NCI-H748 (cell line): ENCODE data around the gene GALNT16.
A peak's percentile ranks its signal among the peaks of the same experiment; 100 is the strongest.
"Not testable (repeated sequence)": the region's sequence is repeated elsewhere in the genome, so short reads cannot be mapped to it uniquely, and the experiment has no call there.

Source experiments
- DNase-seq: peaks from one replicate; lab custom pipeline; 2025; ENCODE audit not compliant: unreplicated experiment; lab: John Stamatoyannopoulos, UW

GALNT16 gene

DNA sequence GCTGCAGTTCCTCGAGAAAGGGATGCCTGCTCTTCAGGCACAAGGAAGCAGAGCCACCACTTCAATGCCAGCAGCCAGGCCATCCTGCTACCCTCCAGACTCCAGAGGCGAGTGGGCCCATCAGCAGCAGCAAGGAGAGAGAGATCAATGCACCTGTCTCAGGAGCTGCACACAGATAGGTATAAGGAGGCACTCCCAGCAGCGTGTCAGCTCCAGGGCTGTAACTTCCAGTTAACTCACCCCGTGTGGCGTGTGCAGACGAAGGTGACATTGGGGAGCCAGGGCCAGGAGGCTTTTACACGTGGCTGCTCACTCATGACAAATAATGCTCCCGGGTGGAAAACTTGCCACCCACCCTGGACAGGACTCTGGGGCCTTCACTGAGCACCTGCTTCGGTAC, 24.2 kb downstream of the GALNT16 start:
- DNase-seq = no peak

DNA sequence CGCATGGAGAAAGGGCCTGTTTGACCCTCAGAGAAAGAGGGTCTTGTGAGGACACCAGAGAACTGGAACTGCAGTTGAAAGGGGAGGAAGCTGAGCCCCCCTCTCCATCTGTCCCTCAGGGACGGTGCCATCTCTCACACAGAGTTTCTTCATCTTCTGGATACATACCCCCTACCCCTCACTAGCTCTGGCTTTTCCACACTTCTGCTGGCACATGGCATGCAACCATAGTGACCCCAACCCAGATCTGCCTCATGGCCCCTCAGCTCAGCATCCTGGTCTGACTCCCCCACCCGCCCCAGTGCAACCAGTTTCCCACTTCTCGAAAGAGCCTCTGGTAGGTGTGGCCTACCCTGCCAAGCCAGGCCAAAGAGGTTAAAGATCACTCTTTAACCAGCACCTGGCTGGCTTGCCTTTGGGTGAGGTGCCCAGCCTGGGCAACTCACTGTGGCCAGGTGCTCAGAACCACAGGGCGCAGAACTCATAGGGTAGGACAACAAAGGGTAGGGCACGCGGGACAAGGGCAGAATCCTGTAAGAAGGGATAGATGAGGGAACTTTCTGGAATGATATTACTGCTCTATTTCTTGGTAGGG, 25.8 kb downstream of the GALNT16 start:
- no peak for DNase-seq

DNA sequence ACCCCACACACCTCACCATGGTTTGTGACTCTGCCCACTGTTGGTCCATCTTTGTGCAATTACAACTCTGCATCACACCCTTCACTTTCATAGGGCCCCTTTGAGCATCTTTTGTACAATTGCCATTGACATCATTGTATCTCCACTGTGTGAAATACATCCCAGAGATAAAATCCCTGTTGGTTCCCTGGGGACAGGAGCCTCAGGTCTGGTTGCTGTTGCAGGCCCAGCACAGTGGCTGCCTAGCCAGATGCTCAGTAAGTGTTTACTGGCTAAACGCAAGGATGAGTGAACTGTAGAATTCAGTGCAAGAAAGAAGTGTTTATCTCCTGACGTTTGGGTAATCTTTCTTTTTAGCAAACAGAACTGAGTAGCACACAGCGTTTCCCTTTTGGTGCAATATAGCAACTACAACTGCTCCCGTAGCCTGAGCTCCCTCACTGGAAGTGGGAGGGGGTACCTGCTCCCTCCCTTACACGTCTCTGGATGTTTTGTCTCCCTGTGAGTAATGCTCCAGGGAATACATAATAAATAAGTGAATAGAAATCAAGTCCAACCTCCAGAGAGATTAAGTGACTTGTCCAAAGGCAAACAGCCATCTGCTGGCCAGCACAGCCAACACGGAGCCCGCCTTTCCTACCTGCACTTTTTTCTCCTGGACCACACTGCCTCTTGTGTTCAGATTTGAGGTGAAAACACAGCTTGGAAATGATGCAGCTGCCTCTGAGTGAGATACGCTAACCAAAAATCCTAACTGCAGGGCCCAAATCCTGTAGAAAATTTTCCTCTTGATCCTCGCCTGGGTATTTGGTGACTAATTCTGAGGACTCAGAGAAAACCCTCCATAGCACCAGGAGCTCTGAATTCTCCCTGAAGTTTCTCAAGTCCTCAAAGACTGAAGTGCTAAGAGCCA, 27.4 kb downstream of the GALNT16 start:
- no peak for DNase-seq

DNA sequence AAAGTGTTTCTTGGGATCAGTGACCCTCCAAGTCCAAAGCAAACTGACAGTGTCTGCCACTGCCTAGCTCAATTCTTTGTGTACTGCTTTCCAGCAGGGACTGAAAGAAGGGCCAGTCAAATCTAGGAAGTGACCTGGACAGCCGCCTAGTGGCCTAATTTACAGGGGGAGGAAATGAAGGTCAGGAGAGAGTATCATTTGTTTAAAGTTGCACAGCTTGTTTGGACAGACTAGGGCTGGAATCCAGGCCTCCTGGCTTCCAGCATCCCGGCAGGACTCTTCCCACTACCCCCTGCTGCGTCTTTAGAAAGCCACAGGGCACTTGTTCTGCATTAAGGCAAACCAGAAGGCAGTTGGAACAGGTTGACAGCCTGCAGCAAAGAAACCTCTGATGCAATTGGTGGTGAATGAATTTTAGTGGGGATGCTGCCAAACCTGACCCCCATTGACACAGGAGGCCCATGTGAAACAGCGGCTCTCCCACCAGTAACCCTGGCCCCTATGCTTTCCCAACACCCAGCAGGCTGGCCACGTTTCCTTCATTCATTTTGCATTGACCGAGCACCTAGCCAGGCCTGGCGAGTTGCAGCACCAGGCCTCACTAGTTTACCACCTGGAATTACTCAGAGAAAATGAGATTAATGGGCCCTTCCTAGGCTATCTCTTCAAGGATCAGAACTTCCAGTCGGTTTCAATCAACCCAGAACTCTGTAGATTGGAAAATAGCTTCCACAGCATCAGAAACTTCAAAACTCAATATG, 28.2 kb downstream of the GALNT16 start:
- DNase-seq = no peak

DNA sequence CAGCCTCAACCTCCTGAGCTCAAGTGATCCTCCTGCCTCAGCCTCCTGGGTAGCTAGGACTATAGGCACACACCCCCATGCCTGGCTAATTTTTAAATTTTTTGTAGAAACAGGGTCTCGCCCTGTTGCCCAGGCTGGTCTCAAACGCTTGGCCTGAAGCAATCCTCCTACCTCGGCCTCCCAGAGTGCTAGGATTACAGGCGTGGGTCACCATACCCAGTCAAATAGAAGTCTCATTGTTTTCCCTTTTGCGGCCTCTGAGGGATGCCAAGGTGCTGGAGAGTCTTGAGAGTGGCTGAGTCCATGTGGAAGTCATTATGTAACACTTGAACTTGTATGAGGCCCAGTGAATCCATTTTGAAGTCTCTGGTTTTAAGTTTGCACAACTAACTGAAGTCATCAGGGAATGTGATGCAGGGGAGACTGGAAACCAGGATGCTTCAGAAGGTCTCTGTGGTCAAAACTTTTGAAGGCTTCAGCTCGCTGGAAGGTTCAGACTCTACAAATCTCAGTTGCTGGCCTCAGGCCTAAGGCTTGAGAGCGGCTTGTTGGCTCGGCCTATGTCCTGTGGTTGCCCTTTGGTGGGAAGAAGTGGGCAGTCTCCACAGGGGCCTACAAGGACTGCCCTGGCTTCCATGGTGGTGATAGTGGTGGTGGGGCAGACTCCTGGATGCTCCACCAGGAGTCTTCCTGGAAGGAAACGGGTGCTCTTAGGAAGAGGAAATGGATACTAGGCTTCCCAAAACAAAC, 29.2 kb downstream of the GALNT16 start:
- no peak for DNase-seq

DNA sequence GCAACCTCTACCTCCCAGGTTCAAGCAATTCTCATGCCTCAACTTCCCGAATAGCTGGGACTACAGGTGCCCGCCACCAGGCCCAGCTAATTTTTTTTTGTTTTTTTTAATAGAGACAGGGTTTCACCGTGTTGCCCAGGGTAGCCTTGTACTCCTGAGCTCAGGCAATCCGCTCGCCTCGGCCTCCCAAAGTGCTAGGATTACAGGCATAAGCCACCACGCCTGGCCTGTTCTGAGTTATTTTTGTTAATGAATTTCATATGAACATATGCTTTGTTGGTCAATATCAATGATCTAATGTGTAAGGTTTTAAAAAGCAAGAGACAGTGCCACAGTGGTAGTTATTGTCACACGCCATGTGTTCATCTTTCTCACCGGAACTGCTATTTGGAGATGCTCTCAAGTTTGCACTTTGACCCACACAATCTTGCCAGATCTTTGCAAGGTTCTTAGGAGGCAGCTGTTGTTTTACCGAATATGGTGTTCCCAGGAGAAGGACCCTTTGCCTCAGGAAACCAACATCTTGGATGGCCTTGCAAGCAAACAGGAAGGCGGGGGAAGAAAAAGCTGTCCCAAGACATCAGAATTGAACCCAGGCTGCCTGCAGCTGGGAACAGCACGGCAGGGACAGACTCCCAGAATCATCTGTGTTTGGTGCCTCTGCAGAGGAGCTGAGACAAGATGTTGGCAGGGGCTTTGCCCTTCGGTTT, 30.0 kb downstream of the GALNT16 start:
- no peak for DNase-seq

DNA sequence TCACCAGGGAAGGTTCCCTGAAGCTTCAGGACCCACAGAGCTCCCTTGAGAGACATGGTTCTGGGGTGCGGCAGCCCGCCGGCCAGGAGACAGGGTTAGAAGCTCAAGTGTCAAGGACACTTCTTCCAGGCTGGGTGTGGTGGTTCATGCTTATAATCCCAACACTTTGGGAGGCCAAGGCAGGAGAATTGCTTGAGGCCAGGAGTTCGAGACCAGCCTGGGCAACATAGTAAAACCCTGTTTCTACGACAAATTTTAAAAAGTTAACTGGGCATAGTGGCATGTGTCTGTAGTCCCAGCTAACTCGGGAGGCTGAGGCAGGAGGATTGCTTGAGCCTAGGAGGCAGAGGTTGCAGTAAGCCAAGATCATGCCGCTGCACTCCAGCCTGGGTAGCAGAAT, 30.9 kb downstream of the GALNT16 start:
- DNase-seq = not testable (repeated sequence)

DNA sequence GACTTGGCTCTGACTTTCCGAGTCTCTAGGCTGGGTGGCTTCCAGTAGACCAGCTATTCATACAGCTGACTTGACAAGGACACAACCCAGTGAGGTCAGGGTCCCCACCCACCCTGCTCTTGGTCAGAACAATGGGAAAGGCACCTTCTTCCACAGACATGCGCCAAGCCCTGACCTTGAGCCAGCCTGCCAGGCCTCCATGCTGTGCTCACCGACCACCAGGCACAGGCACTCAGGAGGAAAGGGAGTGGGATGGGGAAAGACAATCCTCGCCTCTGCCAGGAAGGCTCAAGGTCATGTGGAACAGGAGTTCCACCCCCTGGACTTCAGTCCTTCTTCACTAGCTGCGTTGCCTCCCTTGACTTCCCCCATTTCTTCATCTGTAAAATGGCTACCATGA, 31.4 kb downstream of the GALNT16 start:
- no peak for DNase-seq

DNA sequence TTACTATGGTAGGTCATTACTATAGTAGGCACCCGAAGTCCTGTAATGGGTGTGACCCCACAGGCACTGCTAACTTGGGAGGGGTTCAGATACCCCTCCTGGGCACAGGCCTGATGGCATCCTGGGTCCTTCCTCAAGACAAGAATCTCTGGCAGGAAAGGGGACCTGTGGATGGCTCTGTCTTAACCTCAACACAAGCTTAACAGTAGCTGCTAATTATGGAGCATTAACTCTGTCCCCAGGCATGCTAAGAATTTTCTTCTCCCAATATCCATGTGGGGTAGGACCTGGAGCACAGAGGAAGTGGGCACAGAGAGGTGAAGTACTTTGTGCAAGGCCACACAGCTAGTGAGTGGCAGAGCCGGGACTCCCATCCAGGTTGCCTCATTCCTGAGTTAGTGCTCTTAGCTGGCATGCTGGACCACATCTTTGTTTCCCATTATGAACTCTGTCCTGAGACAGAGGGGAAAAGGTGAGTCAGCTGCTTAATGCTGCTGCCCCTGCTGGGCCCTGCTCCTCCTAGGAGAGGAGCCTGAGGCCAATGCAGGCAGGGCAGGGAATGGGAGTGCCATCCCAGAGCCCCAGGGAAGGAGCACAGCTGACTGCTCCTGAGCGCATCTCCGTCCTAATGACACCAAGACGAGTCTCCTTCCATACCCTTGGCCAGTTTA, 32.1 kb downstream of the GALNT16 start:
- no peak for DNase-seq

DNA sequence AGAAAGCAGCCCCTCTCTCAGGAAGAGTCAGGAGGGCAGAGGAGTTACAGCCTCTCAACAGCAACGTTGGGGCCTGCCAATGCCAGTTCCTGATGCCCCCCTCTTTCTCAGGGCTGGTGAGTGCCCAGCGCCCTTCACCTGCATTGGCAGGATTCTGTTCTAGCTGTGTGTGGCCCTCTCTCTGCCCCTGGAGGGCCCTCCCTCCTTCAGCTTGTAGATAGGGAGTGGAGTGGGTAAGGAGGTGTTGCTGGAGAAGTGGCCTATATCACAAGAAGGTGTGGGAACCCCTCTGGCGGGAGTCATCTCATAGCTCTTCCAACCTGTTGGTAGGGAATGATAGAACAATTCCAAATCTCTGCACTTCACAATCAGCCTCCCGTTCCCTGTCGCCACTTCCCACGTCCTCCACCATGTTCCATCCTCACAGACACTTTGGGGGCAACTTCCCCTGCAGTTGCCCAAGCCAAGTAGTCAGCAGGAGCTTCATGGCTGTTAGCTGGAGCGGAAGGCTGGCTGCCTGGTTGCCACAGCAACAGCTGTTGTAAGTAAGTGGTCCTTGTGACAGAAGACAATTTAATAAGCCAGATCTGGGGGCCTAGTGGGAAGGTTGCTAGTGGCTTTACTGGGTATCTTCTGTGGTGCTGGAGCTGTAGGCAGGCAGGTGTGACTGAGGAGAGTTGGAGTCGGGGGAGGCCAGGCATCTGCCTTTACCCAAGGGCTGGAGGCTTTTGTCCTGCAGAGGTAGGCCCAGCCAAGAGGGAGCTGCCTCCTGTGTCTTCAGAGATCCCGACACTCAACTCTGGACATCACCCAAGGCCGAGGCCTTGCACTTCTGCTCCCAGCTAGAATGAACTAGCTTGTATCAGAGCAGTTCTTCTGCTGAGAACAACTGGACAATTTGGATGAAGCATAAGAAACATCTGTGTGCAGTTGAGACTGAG, 38.4 kb downstream of the GALNT16 start:
- DNase-seq = peak; percentile 29

DNA sequence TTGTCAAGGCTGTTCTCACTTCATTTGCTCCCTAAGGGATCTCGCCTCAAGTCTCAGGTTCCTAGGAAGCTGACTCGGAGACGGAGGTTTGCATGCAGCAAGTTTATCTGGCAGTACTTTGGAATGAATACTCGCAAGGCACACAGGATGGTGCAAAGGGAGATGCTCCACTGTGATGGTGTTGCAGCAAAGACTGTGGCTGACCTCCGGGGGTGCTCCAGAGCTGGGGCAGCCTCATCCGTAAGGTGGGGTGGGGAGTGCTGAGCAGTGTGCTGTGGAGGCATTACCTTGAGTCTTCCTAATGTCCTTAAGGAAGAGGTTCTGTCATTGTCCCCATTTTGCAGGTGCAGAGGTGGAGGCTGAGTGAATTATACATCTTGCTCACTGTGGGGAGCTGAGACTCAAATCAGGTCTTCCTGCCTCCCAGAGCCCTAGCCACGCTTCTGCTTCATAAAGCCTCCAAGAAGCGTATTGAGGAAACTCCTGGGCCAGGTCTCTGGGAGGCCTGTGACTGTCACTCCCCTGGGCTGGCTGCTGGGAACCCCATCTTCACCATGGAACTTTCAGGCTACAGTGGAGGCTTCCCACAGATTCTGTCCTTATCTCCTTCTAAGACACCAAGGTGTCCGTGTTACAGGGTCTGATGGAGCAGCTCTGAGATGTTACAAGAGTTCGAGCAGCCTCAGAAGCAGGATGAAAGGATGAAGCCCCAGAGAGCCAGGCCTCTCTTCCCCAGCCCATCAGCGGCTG, 39.5 kb downstream of the GALNT16 start:
- DNase-seq = no peak

DNA sequence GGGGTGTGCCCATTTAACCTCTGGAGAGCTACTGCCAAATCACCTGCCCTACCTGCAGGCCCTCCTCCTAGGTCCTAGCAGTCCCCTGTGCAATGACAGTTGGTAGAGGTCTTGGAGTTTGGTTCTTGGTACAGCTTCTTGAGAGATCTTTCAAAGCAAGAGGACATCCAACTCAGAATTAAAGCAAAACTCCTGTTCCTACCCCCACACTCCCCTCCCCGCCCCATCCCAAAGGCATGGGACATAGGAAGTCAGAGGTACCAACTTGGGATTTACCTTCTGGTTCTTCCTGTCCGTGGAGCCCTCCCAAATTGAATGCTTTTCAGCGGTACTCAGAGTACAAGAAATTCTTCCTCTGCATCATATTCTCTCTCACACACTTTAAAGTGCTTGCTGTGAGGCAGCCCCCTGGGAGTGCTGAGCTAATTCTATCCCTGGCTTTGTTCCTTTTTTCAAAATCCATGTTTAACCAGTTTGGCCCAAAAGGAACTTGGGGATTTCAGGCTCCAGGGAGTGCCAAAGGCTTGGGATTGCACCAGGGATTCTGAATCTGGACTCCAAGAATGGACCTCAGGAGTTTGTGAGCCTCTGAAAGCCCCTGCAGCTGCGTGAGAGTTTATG, 40.8 kb downstream of the GALNT16 start:
- no peak for DNase-seq

DNA sequence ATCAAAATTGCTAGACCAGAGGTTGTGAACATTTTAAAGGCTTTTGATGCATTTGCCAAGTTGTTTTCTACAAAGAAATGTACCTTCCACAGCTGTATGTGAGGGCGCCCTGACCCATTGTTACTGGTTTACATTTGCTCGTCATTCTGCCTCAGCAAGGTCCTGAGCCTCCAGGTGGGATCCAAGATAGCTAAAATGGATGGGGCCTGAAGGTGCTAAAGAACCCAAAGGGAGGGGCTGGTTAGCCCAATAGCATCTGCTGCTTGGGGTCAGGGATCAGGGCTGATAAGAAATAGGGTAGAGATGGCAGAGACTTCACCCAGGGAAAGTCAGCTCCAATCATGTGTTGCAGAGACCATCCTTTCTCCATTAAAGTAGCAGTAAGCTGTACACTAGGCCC, 43.1 kb downstream of the GALNT16 start:
- no peak for DNase-seq

DNA sequence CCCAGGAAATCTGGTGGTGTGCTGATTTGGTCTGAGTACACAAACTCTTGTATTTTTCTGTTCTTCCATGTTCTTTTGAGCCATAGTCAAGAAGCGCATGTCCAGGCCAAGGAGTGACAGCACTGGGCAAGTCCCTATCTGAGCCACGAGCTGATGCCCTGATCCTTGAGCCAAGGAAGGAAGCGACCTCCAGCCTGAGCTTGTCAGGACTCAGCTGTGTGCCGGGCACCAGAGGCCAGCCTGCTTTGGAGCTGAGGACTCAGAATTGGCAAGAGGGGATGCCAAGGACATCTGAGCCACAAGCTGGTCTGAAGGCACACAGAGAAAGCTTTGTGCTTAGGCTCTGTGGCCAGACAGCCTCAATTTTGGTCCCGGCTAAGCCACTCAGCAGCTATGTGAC, 52.6 kb downstream of the GALNT16 start:
- DNase-seq = no peak

DNA sequence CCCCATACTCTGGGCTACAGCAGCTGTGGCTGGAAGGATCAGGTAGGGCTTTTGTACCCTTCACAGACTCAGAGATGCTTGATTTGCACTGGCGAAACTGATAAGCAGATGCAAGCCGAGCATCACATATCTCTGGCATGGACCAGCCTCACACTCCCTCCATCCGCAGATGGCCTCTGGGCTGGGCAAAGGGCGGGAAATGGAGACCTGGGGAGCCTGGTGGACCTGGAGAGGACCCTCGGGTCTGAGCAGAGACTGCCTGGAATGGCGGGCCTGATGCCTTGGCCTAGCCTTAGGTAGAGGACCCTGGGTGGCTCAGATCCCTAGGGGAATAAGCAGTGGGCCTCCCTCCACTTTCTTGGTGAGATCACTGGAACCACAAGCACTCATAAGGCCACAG, 53.2 kb downstream of the GALNT16 start:
- no peak for DNase-seq

DNA sequence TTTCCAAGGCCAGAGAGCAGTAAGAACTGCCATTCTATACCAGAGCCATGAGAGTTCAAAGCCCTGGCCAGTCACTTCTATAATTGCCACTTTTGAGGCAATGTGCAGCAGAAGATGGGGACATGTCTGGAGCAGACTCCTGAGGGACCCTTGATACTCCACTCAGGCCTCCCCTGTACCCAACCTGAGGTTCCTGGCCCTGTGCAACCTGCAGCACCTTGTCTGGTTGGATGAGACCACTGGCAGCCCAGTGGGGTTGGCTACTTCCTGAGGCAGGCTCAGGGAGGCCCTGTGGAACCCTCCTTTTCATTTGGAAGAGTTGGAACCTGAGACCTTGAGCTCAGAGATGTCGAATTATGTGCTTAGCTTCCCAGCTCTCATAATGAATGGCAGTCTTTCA, 54.4 kb downstream of the GALNT16 start:
- no peak for DNase-seq

DNA sequence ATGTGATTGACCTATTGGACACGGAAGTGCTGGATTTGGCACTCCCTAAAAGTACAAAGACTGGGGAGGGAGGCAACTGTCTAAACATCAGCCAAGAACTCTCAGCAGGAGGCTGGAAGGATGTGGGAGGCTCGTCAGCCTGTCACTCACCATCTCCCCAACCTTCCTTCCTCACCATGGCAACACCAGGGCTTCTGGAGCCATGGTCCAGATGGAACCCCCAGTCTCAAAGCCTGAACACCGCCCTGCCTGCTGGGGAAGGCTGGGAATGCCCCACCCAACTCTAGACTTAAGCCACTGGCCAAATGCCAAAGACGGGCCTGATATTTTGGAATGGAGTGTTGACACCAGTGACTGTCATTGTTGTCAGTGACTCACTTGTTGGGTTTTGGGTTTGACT, 55.3 kb downstream of the GALNT16 start:
- peak; percentile 77 for DNase-seq
